Lower leg skin (tissue), 4 donors: Measurements from ENCODE around the gene ZAR1L. TPM values are rescaled to one million over a fixed set of nuclear protein-coding genes. Genes with fewer than 3 reads are reported as not detected.
A peak's percentile ranks its signal among the peaks of the same experiment; 100 is the strongest.

Experiments used
- DNase-seq, 2 donors: peaks; one replicate each; pipeline ENCODE4 v3.0.0-alpha.2; 2019; ENCODE audit warnings: low spot score in 2 of 2
- H3K4me3 ChIP-seq: fragments of 200-600 bp; sonication (generic); 2 replicates; pipeline ENCODE4 v1.5.1; 2017; ENCODE audit warnings: mild to moderate bottlenecking, low read depth; ENCODE audit not compliant: poor library complexity, severe bottlenecking
- POLR2A ChIP-seq, 2 donors: fragments of 450-650 bp; IDR thresholded peaks; one replicate each; pipeline ENCODE4 v1.6.1; 2016 to 2017; ENCODE audit warnings: antibody characterized with exemption in 2 of 2, mild to moderate bottlenecking in 1 of 2, moderate library complexity in 1 of 2
- WGBS, 2 donors: methylation state at CpG; one replicate each; pipeline ENCODE4 v1.1.5; 2018; 5-methylcytosine and 5-hydroxymethylcytosine counted together
- intact Hi-C: fragments of 100-400 bp; cut with DNase I; formaldehyde crosslinking; loops from one replicate; pipeline ENCODE4 v1.15.0; 2023; ENCODE audit warnings: low total_unique reads
- total RNA-seq, 4 donors: library from RNA; depleted of rRNA; stranded (reverse); fragments of >200 nt; gene quantifications; one replicate each; pipeline ENCODE4 v1.1.0, GENCODE V29; 2016
- TF ChIP-seq, protein P1 (sequence below), 3 donors: fragments of 450-650 bp; IDR thresholded peaks; one replicate each; pipeline ENCODE4 v1.5.1; 2016; ENCODE audit warnings: antibody characterized with exemption in 3 of 3, mild to moderate bottlenecking in 3 of 3, moderate library complexity in 2 of 3

The ZAR1L gene
- total RNA-seq, 4 donors from 2014 or later: not detected

DNA sequence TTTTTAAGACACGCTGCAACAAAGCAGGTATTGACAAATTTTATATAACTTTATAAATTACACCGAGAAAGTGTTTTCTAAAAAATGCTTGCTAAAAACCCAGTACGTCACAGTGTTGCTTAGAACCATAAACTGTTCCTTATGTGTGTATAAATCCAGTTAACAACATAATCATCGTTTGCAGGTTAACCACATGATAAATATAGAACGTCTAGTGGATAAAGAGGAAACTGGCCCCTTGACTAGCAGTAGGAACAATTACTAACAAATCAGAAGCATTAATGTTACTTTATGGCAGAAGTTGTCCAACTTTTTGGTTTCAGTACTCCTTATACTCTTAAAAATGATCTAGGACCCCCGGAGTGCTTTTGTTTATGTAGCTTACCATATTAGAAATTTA lies 1.3 kb upstream of the ZAR1L start:
- DNase-seq: no peak
- intact Hi-C loops: no loop called here
- WGBS, 2 donors: 59 to 61% methylated on average over 6 of the region's 6 CpGs
- TF ChIP-seq, protein P1, sequence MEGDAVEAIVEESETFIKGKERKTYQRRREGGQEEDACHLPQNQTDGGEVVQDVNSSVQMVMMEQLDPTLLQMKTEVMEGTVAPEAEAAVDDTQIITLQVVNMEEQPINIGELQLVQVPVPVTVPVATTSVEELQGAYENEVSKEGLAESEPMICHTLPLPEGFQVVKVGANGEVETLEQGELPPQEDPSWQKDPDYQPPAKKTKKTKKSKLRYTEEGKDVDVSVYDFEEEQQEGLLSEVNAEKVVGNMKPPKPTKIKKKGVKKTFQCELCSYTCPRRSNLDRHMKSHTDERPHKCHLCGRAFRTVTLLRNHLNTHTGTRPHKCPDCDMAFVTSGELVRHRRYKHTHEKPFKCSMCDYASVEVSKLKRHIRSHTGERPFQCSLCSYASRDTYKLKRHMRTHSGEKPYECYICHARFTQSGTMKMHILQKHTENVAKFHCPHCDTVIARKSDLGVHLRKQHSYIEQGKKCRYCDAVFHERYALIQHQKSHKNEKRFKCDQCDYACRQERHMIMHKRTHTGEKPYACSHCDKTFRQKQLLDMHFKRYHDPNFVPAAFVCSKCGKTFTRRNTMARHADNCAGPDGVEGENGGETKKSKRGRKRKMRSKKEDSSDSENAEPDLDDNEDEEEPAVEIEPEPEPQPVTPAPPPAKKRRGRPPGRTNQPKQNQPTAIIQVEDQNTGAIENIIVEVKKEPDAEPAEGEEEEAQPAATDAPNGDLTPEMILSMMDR (IDR thresholded peaks at IDR 0.05): no peak
- no peak for TF ChIP-seq POLR2A (IDR thresholded peaks at IDR 0.05)
- no peak overlapping the region for H3K4me3 ChIP-seq

DNA sequence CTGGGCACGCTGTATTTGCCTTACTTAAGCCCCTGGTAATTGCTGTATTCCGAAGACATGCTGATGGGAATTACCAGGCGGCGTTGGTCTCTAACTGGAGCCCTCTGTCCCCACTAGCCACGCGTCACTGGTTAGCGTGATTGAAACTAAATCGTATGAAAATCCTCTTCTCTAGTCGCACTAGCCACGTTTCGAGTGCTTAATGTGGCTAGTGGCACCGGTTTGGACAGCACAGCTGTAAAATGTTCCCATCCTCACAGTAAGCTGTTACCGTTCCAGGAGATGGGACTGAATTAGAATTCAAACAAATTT lies 821 bp upstream of the ZAR1L start:
- 0 to 1% methylated on average over 13 of the region's 13 CpGs for WGBS, 2 donors
- no peak for DNase-seq
- TF ChIP-seq POLR2A (IDR thresholded peaks at IDR 0.05): no peak
- TF ChIP-seq, protein P1 (IDR thresholded peaks at IDR 0.05): no peak
- no peak overlapping the region for H3K4me3 ChIP-seq
- intact Hi-C loops: no loop called here

DNA sequence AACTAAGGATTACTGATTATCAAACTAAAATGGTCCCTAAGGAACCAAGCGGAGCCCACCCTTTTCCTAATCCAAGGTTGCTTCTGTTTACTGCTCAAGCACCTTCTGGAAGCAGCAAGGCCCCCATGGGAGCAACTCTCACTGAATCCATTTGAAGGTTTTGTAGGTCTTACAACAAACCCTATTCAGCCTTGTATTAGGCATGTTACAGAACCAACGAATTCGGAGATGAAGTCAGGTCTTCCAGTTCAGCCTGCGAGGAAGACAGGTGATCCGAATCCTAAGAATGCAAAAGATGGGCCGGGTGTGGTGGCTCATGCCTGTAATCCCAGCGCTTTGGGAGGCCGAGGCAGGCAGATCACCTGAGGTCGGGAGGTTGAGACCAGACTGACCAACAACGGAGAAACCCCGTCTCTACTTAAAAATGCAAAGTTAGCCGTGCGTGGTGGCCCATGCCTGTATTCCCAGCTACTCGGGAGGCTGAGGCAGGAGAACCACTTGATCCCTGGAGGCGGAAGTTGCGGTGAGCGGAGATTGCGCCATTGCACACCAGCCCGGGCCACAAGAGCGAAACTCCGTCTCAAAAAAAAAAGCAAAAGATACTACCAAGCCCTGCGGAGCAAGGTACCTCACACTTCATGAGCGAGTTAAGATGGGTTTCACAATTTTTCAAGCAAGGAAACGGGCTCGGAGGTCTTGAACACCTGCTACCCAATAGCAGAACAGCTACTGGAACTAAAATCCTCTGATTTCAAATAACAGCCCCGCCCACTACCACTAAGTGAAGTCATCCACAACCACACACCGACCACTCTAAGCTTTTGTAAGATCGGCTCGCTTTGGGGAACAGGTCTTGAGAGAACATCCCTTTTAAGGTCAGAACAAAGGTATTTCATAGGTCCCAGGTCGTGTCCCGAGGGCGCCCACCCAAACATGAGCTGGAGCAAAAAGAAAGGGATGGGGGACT lies 609 bp downstream of the ZAR1L start:
- DNase-seq: peak in 1 of 2 donors; percentile 43
- TF ChIP-seq POLR2A (IDR thresholded peaks at IDR 0.05): no peak
- TF ChIP-seq, protein P1 (IDR thresholded peaks at IDR 0.05): no peak
- 70 to 71% methylated on average over 32 of the region's 32 CpGs for WGBS, 2 donors
- H3K4me3 ChIP-seq: peak overlapping the region; percentile 65
- intact Hi-C loops: loop anchor here (5.0 kb wide), 1 partner anchor 402 kb away; no protein-coding TSS in a partner anchor

DNA sequence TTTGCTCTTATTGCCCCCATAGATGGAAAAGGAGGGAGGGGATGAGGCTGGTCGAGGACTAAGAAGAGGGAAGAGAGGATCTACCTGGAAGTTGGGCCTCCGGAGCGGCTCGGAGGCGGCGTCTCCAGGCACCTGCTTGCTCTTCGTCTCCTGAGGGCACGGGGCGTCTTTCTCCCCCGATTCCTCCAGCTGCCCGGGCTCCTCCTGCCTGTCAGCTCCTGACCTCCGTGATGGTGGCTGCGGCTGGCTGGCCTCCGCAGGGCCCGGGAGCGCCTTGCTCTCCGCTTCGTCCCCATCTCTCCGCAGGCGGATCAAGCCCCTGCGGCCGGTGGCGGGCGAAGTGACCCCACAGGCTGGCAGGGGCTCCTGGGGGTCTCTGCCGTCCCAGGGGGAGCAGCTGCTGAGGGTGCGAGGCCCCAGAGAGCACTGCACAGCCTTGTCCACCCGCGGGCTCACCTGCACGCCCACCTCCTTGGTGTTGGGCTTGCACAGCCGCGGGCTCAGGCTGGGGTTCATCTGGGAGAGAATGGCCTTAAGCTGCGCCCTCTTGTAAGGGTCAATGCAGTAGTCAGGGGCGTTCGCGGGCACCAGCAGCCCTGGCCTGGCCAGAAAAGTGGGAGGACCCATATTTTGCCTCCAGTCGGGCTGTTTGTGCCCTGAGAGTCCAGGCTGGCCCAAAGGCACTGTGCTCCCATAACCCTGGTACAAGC lies 3.8 kb downstream of the ZAR1L start:
- intact Hi-C loops: loop anchor here (5.0 kb wide), 1 partner anchor 399 kb away; no protein-coding TSS in a partner anchor
- no peak for DNase-seq
- no peak overlapping the region for H3K4me3 ChIP-seq
- 89 to 93% methylated on average over 23 to 35 of the region's 36 CpGs for WGBS, 2 donors
- TF ChIP-seq POLR2A (IDR thresholded peaks at IDR 0.05): no peak
- TF ChIP-seq, protein P1 (IDR thresholded peaks at IDR 0.05): no peak

- WGBS, 2 donors: 45 to 49% methylated on average over 12 of the region's 12 CpGs
- TF ChIP-seq, protein P1 (IDR thresholded peaks at IDR 0.05): no peak
- no peak for TF ChIP-seq POLR2A (IDR thresholded peaks at IDR 0.05)
- no peak overlapping the region for H3K4me3 ChIP-seq
- intact Hi-C loops: loop anchor here (5.0 kb wide), 1 partner anchor 398 kb away; no protein-coding TSS in a partner anchor
- DNase-seq: no peak
These were observed 4.9 kb downstream of the ZAR1L start for GRCh38 chr13:32310134-32310706.
